ENCODE data around the gene CDH15. TPM values are rescaled to one million over a fixed set of nuclear protein-coding genes. Genes with fewer than 3 reads are reported as not detected.

The CDH15 gene
- total and polyA plus RNA-seq, 2 of the 13 experiments (the other 11 are each of a cell fraction or from before 2014, with no cell fraction given): 0.74 to 2.2 TPM

GRCh38 chr16:89216315-89217137 lies 45.0 kb downstream of the CDH15 start (continued):
- no peak for TF ChIP-seq SNAPC4 (CRISPR knock-in tag; IDR thresholded peaks at IDR 0.05)
- TF ChIP-seq ZBTB8A (CRISPR knock-in tag; IDR thresholded peaks at IDR 0.05; ENCODE audit: borderline replicate concordance, low read depth): no peak
- no peak for TF ChIP-seq POGK (CRISPR knock-in tag; conservative IDR thresholded peaks at IDR 0.05)
- no peak for TF ChIP-seq DBP (CRISPR knock-in tag; IDR thresholded peaks at IDR 0.05; ENCODE audit: not compliant biosample characterization)
- no peak for TF ChIP-seq BRD4 (CRISPR knock-in tag; IDR thresholded peaks at IDR 0.05)
- no peak for TF ChIP-seq THAP7 (CRISPR knock-in tag; IDR thresholded peaks at IDR 0.05)
- no peak for TF ChIP-seq SCMH1 (CRISPR knock-in tag; IDR thresholded peaks at IDR 0.05; ENCODE audit: borderline replicate concordance)
- TF ChIP-seq ZNF337 (CRISPR knock-in tag; IDR thresholded peaks at IDR 0.05; ENCODE audit: borderline replicate concordance, low read depth): no peak
- TF ChIP-seq ZNF639 (CRISPR knock-in tag; conservative IDR thresholded peaks at IDR 0.05): no peak
- 0 out of 2 replicates have a peak, but pooled peaks have one; percentile 16 for TF ChIP-seq POLR2AphosphoS5 (IDR thresholded peaks at IDR 0.05; ENCODE audit: low read depth, low read length)
- TF ChIP-seq PTBP1 (IDR thresholded peaks at IDR 0.05; ENCODE audit: low read depth, low read length, poor library complexity, severe bottlenecking): no peak
- TF ChIP-seq ZNF24 (IDR thresholded peaks at IDR 0.05): no peak
- TF ChIP-seq ZNF672 (CRISPR knock-in tag; IDR thresholded peaks at IDR 0.05): no peak
- TF ChIP-seq PAWR (CRISPR knock-in tag; IDR thresholded peaks at IDR 0.05; ENCODE audit: borderline replicate concordance): 0 out of 2 replicates have a peak, but pooled peaks have one; percentile 16
- no peak for TF ChIP-seq ZNF18 (CRISPR knock-in tag; IDR thresholded peaks at IDR 0.05; ENCODE audit: insufficient replicate concordance)
- TF ChIP-seq FOSL2 (CRISPR knock-in tag; IDR thresholded peaks at IDR 0.05): peak; percentile 42; the same call in 1 of the 2 replicates
